Activated naive CD4-positive, alpha-beta T cell treated with anti-CD3 and anti-CD28 coated beads, Interleukin-2, amount 50 U/mL, for 72 hours (primary cell): ENCODE results near the gene GATB. TPM values are rescaled to one million over a fixed set of nuclear protein-coding genes. Genes with fewer than 3 reads are reported as not detected.

Source experiments
- ATAC-seq, 2 donors: fragments of 150-1000 bp; cut with Tn5 transposase; 2 replicates each; pipeline ENCODE4 v1.10.0; 2021; ENCODE audit warnings: mild to moderate bottlenecking in 2 of 2, moderate library complexity in 2 of 2
- DNase-seq, 2 donors: peaks; one replicate each; pipeline ENCODE4 v3.0.0; 2021 to 2022; ENCODE audit warnings: low spot score in 2 of 2
- H3K27ac Mint-ChIP-seq, 2 donors: one replicate each; pipeline ENCODE4 v1.8.0; 2022; ENCODE audit warnings: mild to moderate bottlenecking in 2 of 2, mixed read lengths in 2 of 2
- H3K36me3 Mint-ChIP-seq, 2 donors: one replicate each; pipeline ENCODE4 v1.8.0; 2022; ENCODE audit warnings: mixed read lengths in 2 of 2
- H3K9me3 Mint-ChIP-seq, 2 donors: one replicate each; pipeline ENCODE4 v1.8.0; 2022; ENCODE audit warnings: mixed read lengths in 2 of 2
- total RNA-seq, 2 donors: library from RNA; stranded (reverse); gene quantifications; one replicate each; pipeline ENCODE4 v1.2.3, GENCODE V29; 2022

The GATB gene
- total RNA-seq, 2 donors from 2014 or later: 23.0 to 30.1 TPM

DNA sequence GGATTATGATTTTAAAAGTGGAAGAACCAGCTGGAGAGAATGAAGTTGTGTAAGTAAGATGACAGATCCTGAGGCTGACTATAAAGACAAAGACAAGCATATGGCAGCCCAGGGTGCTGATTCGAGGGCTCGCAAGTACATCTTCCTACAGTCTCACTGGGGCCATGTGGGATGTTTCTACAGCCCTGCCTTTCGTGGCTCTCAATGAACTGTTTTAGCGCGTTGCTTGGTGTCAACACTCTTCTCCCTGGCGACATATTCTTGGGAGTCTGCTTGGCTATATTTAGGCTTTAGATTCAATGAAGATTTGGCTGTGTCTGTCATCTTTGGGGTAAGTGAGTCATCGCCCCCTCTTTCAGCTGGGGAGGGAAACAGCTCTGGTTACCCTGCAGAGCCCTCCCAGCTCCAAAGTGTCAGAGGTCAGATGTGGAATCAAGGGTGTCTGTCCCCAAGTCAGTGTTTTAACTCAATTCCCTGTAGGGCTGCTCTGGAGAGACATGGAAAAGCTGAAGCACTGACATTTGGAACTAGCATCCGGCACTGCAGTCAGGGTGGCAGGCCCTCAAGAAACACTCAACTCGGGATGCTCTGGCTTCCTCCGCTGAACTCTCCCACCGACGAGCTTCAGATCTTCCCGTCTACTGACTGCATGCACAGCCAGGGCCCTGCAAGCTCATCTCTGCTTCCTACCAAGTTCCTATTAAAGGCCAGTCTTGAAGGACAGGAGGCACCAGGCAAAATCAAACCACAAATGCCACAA is 65.7 kb downstream of the GATB start:
- ATAC-seq (peak; percentile 20 to 39), DNase-seq (no peak)
- Mint-ChIP-seq H3K9me3 (no peaks in the 10 kb centered on the region), H3K36me3 (peaks cover 18 to 19% of the 10 kb centered on the region in 2 donors), H3K27ac (no peak overlapping the region)

DNA sequence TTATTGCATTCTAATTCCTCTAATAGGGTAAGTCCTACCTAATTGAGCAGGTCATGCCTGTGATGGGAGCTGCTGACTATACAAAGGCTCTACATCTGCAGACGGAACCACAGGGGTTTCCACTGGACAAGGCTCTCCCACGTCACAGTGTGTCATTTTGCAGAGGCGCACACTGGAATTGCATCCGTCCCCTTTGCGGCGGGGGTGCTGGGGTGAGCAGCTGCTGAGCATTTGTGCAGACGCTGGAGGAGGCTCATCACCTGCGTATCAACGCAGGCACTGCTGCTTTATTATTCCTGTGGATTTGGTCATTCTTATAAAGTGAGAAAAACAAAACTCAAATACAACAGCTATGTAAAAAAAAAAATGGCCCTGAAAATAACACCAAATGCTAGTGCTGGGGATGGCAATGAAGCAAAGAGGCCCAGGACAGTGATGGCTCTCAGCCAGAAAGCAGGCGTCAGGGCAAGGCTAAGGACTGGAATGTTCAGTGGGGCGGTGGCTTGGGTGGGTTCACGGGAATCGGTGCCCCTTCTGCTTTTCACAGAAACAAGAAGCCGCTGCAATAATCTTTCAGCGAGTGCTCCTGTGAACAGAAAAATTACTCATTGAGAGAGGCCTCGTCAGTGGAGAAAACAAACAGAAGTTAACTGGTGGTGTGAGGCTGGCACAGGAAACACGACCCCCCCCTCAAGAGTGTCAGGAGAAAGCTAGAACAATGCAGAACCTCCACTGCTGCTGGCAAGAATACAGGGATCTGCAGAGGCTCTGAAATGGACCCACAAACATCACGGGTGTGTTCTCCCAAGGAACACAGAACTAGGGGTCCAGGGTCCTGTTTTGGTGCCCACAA is 67.8 kb downstream of the GATB start:
- Mint-ChIP-seq H3K27ac (no peak overlapping the region), H3K36me3 (peaks cover 1 to 14% of the 10 kb centered on the region in 2 donors), H3K9me3 (no peaks in the 10 kb centered on the region)
- ATAC-seq (no peak), DNase-seq (no peak)

DNA sequence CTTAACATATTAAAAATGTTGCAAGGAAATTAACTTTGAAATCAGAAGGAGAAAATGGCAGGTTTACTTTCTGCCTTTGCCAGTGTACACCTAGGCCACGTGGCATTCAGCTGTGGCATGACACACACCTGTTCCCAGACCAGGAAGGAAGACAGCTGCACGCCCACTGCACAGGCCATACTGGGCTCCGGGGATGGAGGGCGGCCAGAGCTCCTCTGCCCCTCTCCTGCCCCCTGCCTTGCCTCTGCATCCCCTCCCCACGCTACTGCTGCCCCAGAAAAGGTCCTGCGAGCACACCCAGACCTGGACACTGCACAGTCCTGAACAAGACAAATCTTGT is 68.4 kb downstream of the GATB start:
- ATAC-seq (no peak), DNase-seq (no peak)
- Mint-ChIP-seq H3K27ac (no peak overlapping the region), H3K36me3 (peaks cover 0 to 15% of the 10 kb centered on the region in 2 donors), H3K9me3 (no peaks in the 10 kb centered on the region)

DNA sequence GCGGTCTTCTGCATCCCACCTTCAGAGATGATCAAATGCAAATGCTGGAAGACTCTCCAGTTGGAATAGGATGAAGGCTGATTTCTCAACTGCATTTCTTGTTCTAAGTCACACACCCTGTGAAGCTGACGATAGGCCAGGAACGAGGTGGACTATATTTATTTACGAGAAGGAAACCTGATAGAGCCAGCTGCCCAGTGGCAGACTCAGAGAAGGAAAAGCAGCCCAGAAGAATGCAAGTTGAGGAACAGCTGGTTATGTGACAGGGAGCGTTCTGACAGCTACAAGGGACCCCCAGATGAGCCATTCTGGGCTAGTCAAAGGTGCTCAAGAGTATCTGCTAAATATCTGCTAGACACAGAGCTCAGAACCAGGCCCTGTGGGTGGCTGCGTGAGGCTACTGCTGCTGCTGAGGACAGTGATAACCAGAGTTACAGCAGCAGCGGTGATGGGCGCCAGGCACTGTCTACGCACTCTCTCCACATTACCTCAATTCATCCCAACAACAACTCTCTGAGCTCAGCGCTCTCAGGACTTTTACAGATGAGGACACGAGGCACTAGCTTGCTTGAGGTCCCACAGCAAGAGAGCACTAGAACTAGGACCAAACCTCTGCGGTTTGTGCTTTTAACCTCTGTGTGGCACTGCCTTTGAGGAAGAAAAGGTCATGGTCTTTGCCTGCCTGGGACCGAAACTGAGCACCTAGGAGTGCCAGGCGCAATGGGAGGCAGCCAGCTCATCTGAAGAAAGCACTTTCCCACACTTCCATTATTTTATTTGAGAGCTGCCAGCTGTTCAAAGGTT is 69.0 kb downstream of the GATB start:
- no peak for ATAC-seq
- peaks cover 0 to 15% of the 10 kb centered on the region in 2 donors for H3K36me3 Mint-ChIP-seq
- DNase-seq: no peak
- H3K27ac Mint-ChIP-seq: no peak overlapping the region
- no peaks in the 10 kb centered on the region for H3K9me3 Mint-ChIP-seq

DNA sequence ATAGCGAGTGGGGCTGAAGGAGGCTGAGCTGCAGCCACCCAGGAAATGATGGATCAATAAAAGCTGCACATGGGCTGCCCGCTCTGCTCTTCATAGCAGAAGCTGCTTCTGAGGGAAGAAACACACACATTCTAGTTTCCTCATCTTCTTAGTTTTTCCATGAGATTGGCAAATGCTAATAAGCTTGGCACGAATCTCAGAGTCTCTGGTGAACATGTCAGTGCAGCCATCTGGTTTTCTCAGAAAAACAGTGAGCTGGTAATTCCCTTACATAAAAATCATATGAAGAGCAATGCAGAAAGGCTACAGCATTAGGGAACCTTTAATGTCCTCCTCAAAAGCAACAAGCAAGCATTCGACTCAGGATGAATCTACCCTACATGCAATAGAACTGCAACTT is 69.9 kb downstream of the GATB start:
- Mint-ChIP-seq H3K27ac (no peak overlapping the region), H3K36me3 (peaks cover 0 to 15% of the 10 kb centered on the region in 2 donors), H3K9me3 (no peaks in the 10 kb centered on the region)

DNA sequence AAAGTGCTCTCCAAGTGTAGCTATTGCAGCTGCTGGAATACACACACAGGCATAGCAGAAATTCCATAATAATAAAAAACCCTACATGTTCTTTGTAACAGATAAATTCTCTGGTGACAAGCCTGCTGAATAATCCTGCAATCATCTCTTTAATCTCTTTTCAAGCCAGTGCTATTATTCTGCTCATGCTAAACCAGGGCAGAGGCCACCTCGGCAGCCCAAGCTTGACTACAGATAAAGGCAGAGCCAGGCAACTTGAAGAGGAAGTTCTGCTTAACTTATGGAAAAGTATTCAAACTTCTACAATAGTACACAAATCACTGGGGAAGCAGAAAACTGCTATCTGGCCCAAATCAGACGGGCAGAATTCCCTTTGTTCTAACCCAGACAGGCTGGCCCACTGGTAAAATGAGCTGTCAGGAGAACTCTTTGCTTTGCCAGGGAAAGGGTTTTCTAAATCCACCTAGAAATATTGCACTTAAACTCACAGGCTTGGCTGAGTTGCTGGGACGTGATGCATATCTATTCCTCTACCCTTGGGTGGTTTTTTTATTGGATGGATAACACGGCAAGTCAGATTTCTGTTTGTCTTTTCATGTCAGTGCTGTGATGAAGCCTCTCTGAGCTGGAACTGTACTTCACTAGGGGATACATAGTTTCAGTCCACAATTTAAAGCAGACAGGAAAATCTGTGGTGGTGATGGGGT is 70.5 kb downstream of the GATB start:
- Mint-ChIP-seq H3K9me3 (no peaks in the 10 kb centered on the region), H3K27ac (no peak overlapping the region), H3K36me3 (peaks cover 0 to 14% of the 10 kb centered on the region in 2 donors)
- DNase-seq (no peak), ATAC-seq (no peak)

More for the DNA sequence above, 69.9 kb downstream of the GATB start:
- no peak for ATAC-seq
- no peak for DNase-seq

DNA sequence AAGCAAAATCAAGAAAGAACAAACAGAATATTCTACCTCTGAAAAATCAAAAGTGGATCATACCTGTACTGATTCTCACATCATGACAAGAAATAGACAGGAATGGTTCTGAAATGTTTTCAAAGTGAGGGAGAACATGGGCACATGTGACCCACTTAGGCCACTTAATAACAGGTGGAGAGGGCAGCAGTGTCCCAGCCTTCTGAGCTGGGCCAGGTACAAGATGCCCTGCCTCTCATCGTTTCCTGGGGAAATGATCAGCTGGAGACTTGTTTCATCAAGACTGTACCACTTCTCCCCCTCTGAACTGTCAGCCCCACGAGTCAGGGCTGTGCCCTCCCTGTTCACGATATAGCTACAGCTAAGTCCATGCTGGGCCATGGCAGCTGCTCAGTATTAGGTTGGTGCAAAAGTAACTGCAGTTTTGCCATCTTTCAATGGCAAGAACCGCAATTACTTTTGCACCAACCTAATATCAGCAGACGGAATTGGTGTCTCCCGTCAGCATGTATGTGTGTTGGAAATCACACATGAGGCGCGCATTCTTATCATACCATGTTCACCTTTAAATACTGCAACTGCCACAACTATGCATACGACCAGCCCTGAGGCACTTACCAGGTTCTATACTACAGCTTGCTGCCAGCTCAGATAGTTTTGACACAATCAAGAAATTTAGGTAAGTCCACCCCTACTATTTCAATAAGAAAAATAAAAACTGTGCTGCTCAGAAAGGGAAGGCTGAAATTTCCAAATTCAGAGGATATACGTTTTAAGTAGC is 71.4 kb downstream of the GATB start:
- ATAC-seq: no peak
- Mint-ChIP-seq H3K9me3 (no peaks in the 10 kb centered on the region), H3K36me3 (peaks cover 0 to 9% of the 10 kb centered on the region in 2 donors), H3K27ac (peak overlapping the region in 1 of 2 donors; percentile 51)
- no peak for DNase-seq

DNA sequence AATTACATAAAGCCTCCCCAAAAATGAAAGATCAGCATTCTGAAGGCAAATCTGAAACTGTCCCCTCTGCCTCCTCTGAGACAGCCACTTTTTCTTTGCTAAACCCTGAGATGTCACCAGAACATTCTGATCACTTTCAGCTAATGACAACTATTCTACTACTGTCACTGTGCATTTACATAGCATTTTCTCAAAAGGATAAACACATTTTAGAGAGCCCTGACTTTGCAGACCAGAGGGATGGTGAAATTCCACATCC is 72.1 kb downstream of the GATB start:
- Mint-ChIP-seq H3K9me3 (no peaks in the 10 kb centered on the region), H3K27ac (peak overlapping the region in 1 of 2 donors; percentile 51)

DNA sequence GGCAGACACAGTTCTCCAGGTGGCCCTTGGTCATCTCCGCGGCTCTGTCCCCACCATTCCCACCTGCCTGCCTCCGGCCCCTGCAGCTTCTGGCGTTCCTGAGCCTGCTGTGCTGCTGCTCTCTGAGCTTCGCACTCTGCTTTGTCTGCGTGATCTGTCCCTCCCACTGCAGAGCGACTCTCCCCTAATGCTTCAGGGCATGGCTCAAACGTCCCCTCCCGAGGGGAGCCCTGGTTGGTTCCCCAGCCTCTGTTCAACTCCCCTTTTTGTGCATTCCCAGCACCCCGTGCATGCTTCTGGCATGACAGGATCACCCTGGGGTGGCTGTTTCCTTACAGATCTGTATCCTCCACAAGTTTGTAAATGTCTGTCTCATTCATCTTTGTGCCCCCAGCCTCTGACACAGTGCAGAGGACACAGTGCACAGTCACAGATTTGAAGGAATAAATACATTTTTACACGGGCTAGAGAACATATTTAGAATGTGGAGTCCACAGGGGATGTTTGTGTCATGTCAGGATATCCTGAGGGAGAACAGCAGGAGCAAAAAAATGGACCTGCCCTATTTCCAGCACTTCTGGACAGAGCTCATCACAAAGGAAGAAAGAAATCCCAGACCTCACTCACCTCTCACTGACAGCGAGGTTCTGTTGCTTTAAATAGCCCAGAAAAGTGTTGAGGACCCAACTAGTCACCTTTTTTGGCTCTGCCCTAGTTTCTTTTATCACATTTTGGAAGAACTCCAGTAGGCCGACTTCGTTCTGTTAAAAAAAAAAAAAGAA is 72.6 kb downstream of the GATB start:
- Mint-ChIP-seq H3K9me3 (no peaks in the 10 kb centered on the region), H3K36me3 (peaks cover 0 to 9% of the 10 kb centered on the region in 2 donors), H3K27ac (no peak overlapping the region)
- ATAC-seq (no peak), DNase-seq (no peak)

More for the DNA sequence above, 72.1 kb downstream of the GATB start:
- ATAC-seq (no peak), DNase-seq (no peak)
- H3K36me3 Mint-ChIP-seq: peaks cover 0 to 9% of the 10 kb centered on the region in 2 donors

DNA sequence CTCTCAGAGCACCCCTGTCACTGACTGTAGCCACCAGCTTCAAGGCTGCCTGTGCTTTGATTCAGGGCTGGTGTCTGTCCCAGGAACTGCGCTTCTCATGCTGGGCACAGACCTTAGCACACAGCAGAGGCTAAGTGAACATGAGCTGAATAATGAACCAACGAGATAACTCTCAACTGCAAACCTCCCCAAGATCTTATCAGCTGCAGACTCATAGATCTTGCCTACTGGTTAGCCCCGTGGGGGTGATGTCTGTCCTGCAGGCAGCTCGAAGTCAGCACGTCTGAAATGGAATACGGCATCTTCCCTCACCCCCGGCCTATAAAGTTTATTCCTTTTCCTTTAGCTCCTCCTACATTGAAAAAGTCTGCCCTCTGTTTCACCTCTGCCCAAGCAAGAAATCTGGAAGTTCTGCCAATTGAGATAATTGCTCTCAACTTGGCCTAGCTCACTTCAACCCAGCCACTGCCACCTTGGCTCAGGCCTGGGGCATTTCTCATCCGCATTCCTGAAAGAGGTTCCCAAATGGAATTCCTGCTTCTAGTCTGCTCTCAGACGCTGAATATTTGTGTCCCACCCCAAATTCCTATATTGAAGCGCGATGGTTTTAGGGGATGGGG is 73.7 kb downstream of the GATB start:
- H3K27ac Mint-ChIP-seq: no peak overlapping the region

DNA sequence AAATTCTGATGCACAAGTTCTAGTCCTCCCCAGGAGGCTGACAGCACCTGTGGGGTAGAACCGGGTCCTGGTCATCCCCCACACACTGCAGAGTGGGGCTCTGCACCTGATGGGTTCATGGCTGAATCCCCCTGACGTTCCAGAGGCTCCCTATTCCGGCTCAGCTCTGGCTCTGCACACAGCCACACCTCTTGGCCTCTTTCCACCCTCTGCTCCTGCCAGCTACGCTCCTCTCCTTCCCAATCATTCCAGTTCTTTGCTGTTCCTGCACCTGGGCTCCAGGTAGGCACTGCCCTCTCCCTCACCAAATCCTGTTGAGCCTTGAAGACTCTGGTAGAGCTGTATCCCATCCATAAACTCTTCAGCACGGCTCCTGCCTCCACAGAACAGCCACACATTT is 75.5 kb downstream of the GATB start:
- Mint-ChIP-seq H3K36me3 (peaks cover 0 to 9% of the 10 kb centered on the region in 2 donors), H3K27ac (peak overlapping the region; percentile 57 to 88), H3K9me3 (no peaks in the 10 kb centered on the region)
- no peak for DNase-seq
- ATAC-seq: no peak

More for the DNA sequence above, 73.7 kb downstream of the GATB start:
- Mint-ChIP-seq H3K9me3 (no peaks in the 10 kb centered on the region), H3K36me3 (peaks cover 0 to 9% of the 10 kb centered on the region in 2 donors)
- ATAC-seq: no peak
- DNase-seq: no peak

DNA sequence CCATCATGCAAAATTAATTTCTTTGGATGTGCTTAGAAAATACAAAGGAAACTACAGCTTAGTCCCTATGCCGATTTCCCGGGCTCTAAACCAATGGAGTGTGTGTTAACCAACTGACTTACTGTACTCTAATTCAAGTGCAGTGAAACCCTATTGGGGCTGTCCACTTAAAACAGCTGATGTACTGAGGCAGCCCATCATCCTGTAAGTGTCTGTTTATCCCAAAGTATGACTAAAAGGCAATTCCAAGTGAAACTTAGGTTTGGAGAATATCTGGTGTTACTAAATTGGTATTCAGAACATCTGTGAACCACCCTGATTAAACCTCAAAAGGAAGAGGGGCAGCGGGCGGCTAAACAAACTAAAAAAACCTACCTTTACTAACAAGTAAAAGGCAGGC is 79.7 kb downstream of the GATB start:
- H3K36me3 Mint-ChIP-seq: no peaks in the 10 kb centered on the region
- no peaks in the 10 kb centered on the region for H3K9me3 Mint-ChIP-seq
- no peak overlapping the region for H3K27ac Mint-ChIP-seq
- ATAC-seq (no peak), DNase-seq (no peak)

DNA sequence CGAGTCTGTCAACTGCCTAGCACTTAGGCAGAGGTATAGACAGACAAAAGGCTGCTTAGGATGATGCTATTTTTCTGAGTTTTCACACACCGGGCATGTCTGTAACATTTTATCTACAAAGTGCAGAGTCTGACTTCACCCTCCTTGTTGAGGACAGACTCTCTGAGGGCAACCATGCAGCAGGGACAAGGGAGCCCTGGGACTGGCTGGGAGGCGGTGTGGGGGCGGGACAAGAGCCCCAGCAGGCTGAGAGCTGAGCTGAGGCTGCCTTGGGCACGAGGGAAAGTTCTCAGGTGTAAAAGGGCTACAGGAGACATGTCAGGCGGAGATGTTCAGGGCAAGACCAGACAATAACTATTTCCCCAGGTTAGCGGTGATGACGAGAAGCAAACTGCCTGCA is 81.6 kb downstream of the GATB start:
- DNase-seq (no peak), ATAC-seq (no peak)
- Mint-ChIP-seq H3K27ac (no peak overlapping the region), H3K9me3 (no peaks in the 10 kb centered on the region), H3K36me3 (no peaks in the 10 kb centered on the region)

DNA sequence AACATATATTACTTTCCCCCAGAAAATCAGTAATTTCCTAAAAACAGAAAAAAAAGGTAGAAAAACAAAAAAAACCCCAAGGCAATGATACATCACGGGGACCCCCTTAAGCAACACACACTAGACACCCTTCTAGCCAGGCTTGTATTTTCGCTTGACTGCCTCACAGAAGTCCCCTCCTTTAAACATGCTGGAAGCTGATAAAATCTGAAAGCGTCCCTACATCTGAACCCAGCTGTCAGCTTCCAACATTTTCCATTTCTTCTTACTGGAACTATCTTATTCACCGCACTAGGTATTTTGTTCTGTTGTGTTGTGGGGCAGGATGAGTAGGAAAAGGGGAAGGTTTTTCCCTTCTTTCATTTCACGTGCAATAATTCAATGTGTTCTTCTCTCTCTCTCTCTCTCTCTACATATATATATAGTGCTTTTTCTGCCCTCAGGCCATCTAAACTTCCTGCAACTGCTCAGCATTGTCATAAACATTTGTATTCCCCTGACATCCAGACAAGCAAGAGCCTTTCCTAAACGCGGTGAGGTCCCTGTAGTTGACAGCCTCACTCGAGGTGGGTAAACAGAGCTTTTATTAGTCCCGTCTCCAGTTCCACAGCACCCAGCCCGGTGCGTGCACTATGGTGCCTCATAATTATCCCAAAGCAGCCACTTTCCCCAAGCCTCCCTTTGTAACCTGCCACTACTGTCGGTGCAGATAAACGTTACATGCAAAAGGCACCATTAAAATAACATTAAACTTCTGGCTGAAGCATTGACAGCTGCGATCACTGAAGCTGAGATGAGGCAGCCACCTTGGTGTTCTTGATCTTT is 82.5 kb downstream of the GATB start:
- Mint-ChIP-seq H3K36me3 (no peaks in the 10 kb centered on the region), H3K27ac (peak overlapping the region in 1 of 2 donors; percentile 17), H3K9me3 (no peaks in the 10 kb centered on the region)
- DNase-seq: no peak
- no peak for ATAC-seq
